Measurements from ENCODE around the gene HIGD2A.

The HIGD2A gene, protein sequence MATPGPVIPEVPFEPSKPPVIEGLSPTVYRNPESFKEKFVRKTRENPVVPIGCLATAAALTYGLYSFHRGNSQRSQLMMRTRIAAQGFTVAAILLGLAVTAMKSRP

DNA sequence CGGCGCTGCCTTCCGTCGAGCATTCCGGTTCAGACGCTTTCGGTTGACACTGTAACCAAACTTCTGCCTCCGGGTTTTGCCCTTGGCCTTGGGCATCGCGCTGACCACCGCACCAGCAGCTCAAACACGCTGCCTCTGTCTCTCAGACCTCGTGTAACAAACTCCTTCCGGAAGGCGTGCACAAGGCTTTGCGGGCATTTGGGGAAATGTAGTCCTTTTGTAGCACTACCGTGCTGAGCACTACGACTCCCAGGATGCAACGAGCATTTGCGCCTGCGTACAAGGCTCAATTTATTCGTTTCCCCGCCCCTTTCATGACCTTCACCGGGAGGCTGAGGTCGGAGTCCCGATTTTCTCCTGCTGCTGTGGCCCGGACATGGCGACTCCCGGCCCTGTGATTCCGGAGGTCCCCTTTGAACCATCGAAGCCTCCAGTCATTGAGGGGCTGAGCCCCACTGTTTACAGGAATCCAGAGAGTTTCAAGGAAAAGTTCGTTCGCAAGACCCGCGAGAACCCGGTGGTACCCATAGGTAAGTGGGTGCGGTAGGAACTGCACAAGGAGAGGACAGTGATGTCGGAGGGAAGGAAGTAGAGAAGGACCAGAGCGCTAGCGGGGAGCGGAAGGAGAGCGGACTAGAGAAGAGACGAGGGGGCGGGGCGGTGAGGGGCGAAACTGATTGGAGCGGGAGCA is at the start of gene HIGD2A, which contains the start of gene NOP16:
Gene HIGD2A, plus strand, starts transcription at position 308 of the 691 bp plus-strand sequence. Its CDS starts 69 bp downstream, at position 377.
Gene NOP16, minus strand, starts transcription at position 155 of the 691 bp plus-strand sequence. Its CDS starts 59 bp downstream, at position 96.
- H3K36me3 ChIP-seq (ENCODE audit: low read length) = peaks cover 12% of the 10 kb centered on the region
- H2AFZ ChIP-seq (ENCODE audit: low read depth, low read length, severe bottlenecking) = peak within 1 kb of the TSS; percentile 88
- peak within 1 kb of the TSS; percentile 85 for H3K9ac ChIP-seq (ENCODE audit: low read length)
- H3K79me2 ChIP-seq (ENCODE audit: insufficient read depth, low read length) = peaks cover 52% of the 10 kb centered on the region
- peak within 1 kb of the TSS; percentile 95 for H3K4me2 ChIP-seq (ENCODE audit: low read depth, low read length, poor library complexity, severe bottlenecking)
- 0 out of 2 replicates have a peak, but pooled peaks cover 3% of the 10 kb centered on the region for H3F3A ChIP-seq (ENCODE audit: insufficient read depth)
- peaks cover 8% of the 10 kb centered on the region; the same call in 1 of the 2 replicates for H4K20me1 ChIP-seq (ENCODE audit: low read depth, low read length)
- no peaks in the 10 kb centered on the region for H3K9me3 ChIP-seq (ENCODE audit: insufficient read depth, low read length)
- peak within 1 kb of the TSS; percentile 88 for H3K27ac ChIP-seq (ENCODE audit: low read depth, low read length)
- H3K27me3 ChIP-seq (ENCODE audit: low read length) = no peaks in the 10 kb centered on the region
- TF ChIP-seq EZH2phosphoT487 (conservative IDR thresholded peaks at IDR 0.05; ENCODE audit: low read length) (no peak), CTCF (IDR thresholded peaks at IDR 0.05; ENCODE audit: insufficient read depth, low read length, poor library complexity, severe bottlenecking) (no peak)
- H3K4me3 ChIP-seq (ENCODE audit: insufficient read depth, low read length, poor library complexity, severe bottlenecking) = peak within 1 kb of the TSS; percentile 92
- H3K9me2 ChIP-seq (replicated peaks; ENCODE audit: insufficient read depth, low read length) = no peaks in the 10 kb centered on the region

- H3K27me3 ChIP-seq (ENCODE audit: low read length) = no peaks in the 10 kb centered on the region
- H3K4me3 ChIP-seq (ENCODE audit: insufficient read depth, low read length, poor library complexity, severe bottlenecking) = no peak overlapping the region
- H3F3A ChIP-seq (ENCODE audit: insufficient read depth) = no peaks in the 10 kb centered on the region
- H3K9me2 ChIP-seq (replicated peaks; ENCODE audit: insufficient read depth, low read length) = no peaks in the 10 kb centered on the region
- no peak overlapping the region for H3K4me2 ChIP-seq (ENCODE audit: low read depth, low read length, poor library complexity, severe bottlenecking)
- TF ChIP-seq CTCF (IDR thresholded peaks at IDR 0.05; ENCODE audit: insufficient read depth, low read length, poor library complexity, severe bottlenecking) (no peak), EZH2phosphoT487 (conservative IDR thresholded peaks at IDR 0.05; ENCODE audit: low read length) (no peak)
- no peaks in the 10 kb centered on the region for H3K36me3 ChIP-seq (ENCODE audit: low read length)
- H2AFZ ChIP-seq (ENCODE audit: low read depth, low read length, severe bottlenecking) = no peak overlapping the region
- H4K20me1 ChIP-seq (ENCODE audit: low read depth, low read length) = no peaks in the 10 kb centered on the region
- no peaks in the 10 kb centered on the region for H3K9me3 ChIP-seq (ENCODE audit: insufficient read depth, low read length)
- H3K27ac ChIP-seq (ENCODE audit: low read depth, low read length) = no peak overlapping the region
- H3K9ac ChIP-seq (ENCODE audit: low read length) = no peak overlapping the region
- H3K79me2 ChIP-seq (ENCODE audit: insufficient read depth, low read length) = no peaks in the 10 kb centered on the region
These were observed 49.2 kb upstream of the HIGD2A start for GRCh38 chr5:176339304-176339703.

DNA sequence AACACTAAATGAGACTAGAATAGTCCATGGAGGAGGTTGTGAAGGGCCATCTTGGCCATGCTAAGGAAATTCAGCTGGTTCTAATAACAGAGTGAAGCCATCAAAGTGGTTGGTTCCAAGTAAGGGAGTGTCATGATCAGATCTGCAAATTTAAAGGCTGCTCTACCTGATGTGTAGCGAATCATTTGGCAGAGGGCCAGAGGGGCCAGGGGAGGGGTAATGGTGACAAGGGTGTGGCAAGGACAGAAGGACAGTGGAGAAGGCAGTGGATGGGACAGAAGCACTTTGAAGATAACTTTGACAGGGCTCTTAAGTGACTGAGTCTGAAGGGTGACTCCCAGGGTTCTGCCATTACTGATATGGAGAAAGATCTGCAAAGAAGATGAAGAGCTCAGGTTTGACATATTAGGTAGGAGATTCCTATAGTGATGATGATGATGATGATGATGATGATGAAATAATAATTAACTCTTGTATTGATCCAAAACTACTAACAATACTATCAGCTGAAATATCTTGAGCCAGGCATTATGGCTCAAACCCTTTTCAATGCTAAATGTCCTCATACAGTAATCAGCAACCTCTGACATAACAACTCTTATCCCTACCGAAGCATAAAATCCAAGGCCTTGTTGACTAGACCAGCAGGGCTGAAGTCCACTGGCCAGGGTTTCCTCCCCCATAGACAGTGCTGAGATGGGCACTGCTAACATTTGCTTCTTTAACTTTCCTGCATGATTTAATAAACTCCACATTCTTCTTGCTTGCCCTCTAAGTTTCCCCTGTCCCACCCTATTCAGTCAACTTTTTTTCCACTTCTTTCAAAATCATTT is 47.0 kb upstream of the HIGD2A start:
- peaks cover 2% of the 10 kb centered on the region; the same call in 1 of the 2 replicates for H3K36me3 ChIP-seq (ENCODE audit: low read length)
- no peaks in the 10 kb centered on the region for H3F3A ChIP-seq (ENCODE audit: insufficient read depth)
- H3K4me3 ChIP-seq (ENCODE audit: insufficient read depth, low read length, poor library complexity, severe bottlenecking) = no peak overlapping the region
- no peak overlapping the region for H3K27ac ChIP-seq (ENCODE audit: low read depth, low read length)
- no peak overlapping the region for H2AFZ ChIP-seq (ENCODE audit: low read depth, low read length, severe bottlenecking)
- H3K79me2 ChIP-seq (ENCODE audit: insufficient read depth, low read length) = no peaks in the 10 kb centered on the region
- H3K9me2 ChIP-seq (replicated peaks; ENCODE audit: insufficient read depth, low read length) = no peaks in the 10 kb centered on the region
- H3K9me3 ChIP-seq (ENCODE audit: insufficient read depth, low read length) = no peaks in the 10 kb centered on the region
- H3K4me2 ChIP-seq (ENCODE audit: low read depth, low read length, poor library complexity, severe bottlenecking) = no peak overlapping the region
- no peak overlapping the region for H3K9ac ChIP-seq (ENCODE audit: low read length)
- TF ChIP-seq EZH2phosphoT487 (conservative IDR thresholded peaks at IDR 0.05; ENCODE audit: low read length) (no peak), CTCF (IDR thresholded peaks at IDR 0.05; ENCODE audit: insufficient read depth, low read length, poor library complexity, severe bottlenecking) (no peak)
- H4K20me1 ChIP-seq (ENCODE audit: low read depth, low read length) = no peaks in the 10 kb centered on the region
- H3K27me3 ChIP-seq (ENCODE audit: low read length) = no peaks in the 10 kb centered on the region

Data from SU-DHL-6 (cell line).